DOHH2 (cell line): ENCODE results near the gene RABGAP1L.

Experiments used
- H3F3A ChIP-seq: fragments of 200-600 bp; sonication (generic), shearing (Covaris generic); 2 replicates; pipeline ENCODE4 v1.6.0; 2016; ENCODE audit warnings: antibody characterized with exemption, mild to moderate bottlenecking; ENCODE audit not compliant: control insufficient read depth, insufficient read depth
- H3K27ac ChIP-seq: fragments of 200-600 bp; sonication (generic); 2 replicates; pipeline ENCODE4 v1.5.1; 2014; ENCODE audit warnings: low read depth, mild to moderate bottlenecking, low read length, moderate library complexity
- H3K27me3 ChIP-seq: fragments of 200-600 bp; sonication (generic); 2 replicates; pipeline ENCODE4 v1.6.1; 2014; ENCODE audit warnings: mild to moderate bottlenecking, low read length, mixed read lengths; ENCODE audit not compliant: control insufficient read depth
- H3K36me3 ChIP-seq: fragments of 200-600 bp; sonication (generic); 2 replicates; pipeline ENCODE4 v1.6.1; 2014; ENCODE audit warnings: mild to moderate bottlenecking, low read length, moderate library complexity, mixed read lengths; ENCODE audit not compliant: control insufficient read depth
- H3K4me1 ChIP-seq: fragments of 200-600 bp; sonication (generic); 2 replicates; pipeline ENCODE4 v1.6.1; 2014; ENCODE audit warnings: mild to moderate bottlenecking, low read length, mixed read lengths; ENCODE audit not compliant: control insufficient read depth
- H3K4me2 ChIP-seq: fragments of 200-600 bp; sonication (generic); 2 replicates; pipeline ENCODE4 v1.6.0; 2014; ENCODE audit warnings: mild to moderate bottlenecking, low read length, moderate library complexity
- H3K4me3 ChIP-seq: fragments of 200-600 bp; sonication (generic); 2 replicates; pipeline ENCODE4 v1.5.1; 2014; ENCODE audit warnings: mild to moderate bottlenecking, low read length, mixed read lengths
- H3K79me2 ChIP-seq: fragments of 200-600 bp; sonication (generic); 2 replicates; pipeline ENCODE4 v1.6.1; 2014; ENCODE audit warnings: mild to moderate bottlenecking, low read length, mixed read lengths; ENCODE audit not compliant: control insufficient read depth
- H3K9me2 ChIP-seq: fragments of 200-600 bp; sonication (generic); replicated peaks from 2 replicates; pipeline ENCODE4 v1.6.1; 2014; ENCODE audit warnings: mild to moderate bottlenecking, low read length, mixed read lengths; ENCODE audit not compliant: control insufficient read depth
- H3K9me3 ChIP-seq: fragments of 200-600 bp; sonication (generic); 2 replicates; pipeline ENCODE4 v1.6.1; 2014; ENCODE audit warnings: antibody characterized with exemption, low read length, mixed read lengths; ENCODE audit not compliant: control insufficient read depth, insufficient read depth
- H4K20me1 ChIP-seq: fragments of 200-600 bp; sonication (generic); 2 replicates; pipeline ENCODE4 v1.6.0; 2014; ENCODE audit warnings: low read depth, mild to moderate bottlenecking, antibody characterized with exemption, low read length, moderate library complexity; ENCODE audit not compliant: control insufficient read depth, insufficient read depth
- CTCF ChIP-seq: fragments of 200-600 bp; sonication (generic); IDR thresholded peaks from one replicate; pipeline ENCODE4 v1.5.1; 2014; ENCODE audit warnings: antibody characterized with exemption, mild to moderate bottlenecking, low read depth, low read length; ENCODE audit not compliant: poor library complexity, severe bottlenecking
- EZH2phosphoT487 ChIP-seq: fragments of 200-600 bp; sonication (generic); IDR thresholded peaks from 2 replicates; pipeline ENCODE4 v1.6.1; 2017; ENCODE audit warnings: borderline replicate concordance, mild to moderate bottlenecking, antibody characterized with exemption, low read length, moderate library complexity, mixed read lengths

RABGAP1L gene

DNA sequence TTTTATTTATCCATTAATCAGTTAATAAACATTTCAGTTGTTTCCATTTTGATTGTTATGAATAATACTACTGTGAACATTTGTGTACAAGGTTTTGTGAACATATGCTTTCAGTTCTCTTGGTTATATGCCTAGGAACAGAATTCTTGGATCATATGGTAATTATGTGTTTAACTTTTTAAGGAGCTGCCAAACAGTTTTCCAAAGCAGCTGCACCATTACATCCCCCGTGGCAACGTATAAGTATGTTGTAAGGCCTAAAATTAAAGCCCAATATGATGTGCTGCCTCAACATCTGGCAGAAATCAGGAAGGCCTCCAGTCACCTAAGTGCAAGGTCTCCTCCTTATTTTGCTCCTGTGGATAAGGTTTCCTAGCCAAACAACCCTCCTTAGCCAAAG is 604.9 kb downstream of the RABGAP1L start:
- no peaks in the 10 kb centered on the region for H3K79me2 ChIP-seq
- H3K9me2 ChIP-seq = no peaks in the 10 kb centered on the region
- no peaks in the 10 kb centered on the region for H4K20me1 ChIP-seq
- peaks cover 6% of the 10 kb centered on the region for H3F3A ChIP-seq
- no peak overlapping the region for H3K4me2 ChIP-seq
- no peaks in the 10 kb centered on the region; the same call in 1 of the 2 replicates for H3K36me3 ChIP-seq
- H3K27ac ChIP-seq = no peak overlapping the region
- TF ChIP-seq CTCF = no peak
- TF ChIP-seq EZH2phosphoT487 = no peak
- no peak overlapping the region for H3K4me3 ChIP-seq
- no peaks in the 10 kb centered on the region for H3K27me3 ChIP-seq
- H3K4me1 ChIP-seq = peaks cover 35% of the 10 kb centered on the region
- no peaks in the 10 kb centered on the region for H3K9me3 ChIP-seq

GRCh38 chr1:174766727-174767126 is 607.4 kb downstream of the RABGAP1L start:
- H3K27me3 ChIP-seq = no peaks in the 10 kb centered on the region
- H4K20me1 ChIP-seq = no peaks in the 10 kb centered on the region
- peak overlapping the region; percentile 17; the same call in 1 of the 2 replicates for H3K4me2 ChIP-seq
- H3K9me2 ChIP-seq = no peaks in the 10 kb centered on the region
- H3K27ac ChIP-seq = no peak overlapping the region
- H3K79me2 ChIP-seq = no peaks in the 10 kb centered on the region
- TF ChIP-seq EZH2phosphoT487 (no peak), CTCF (no peak)
- peaks cover 46% of the 10 kb centered on the region for H3K4me1 ChIP-seq
- H3K4me3 ChIP-seq = no peak overlapping the region
- H3F3A ChIP-seq = peaks cover 6% of the 10 kb centered on the region
- H3K9me3 ChIP-seq = no peaks in the 10 kb centered on the region
- no peaks in the 10 kb centered on the region; the same call in 1 of the 2 replicates for H3K36me3 ChIP-seq

DNA sequence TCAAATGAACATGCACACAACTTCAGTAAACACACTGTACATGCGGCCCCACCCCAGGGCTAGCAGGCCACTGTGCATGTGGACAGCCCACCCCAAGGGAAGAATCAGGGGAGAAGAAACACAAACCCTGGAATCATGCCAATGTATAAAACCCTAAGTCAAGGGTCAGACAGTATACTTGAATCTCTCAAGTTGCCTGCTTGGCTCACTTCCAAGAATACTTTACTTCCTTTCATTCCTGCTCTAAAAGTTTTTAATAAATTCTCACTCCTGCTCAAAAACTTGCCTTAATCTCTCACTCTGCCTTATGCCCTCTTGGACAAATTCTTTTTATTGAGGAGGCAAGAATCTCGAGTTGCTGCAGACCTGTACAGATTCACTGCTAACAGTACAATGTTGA is 609.2 kb downstream of the RABGAP1L start:
- Histone ChIP-seq H3K79me2 (no peaks in the 10 kb centered on the region), H3K9me2 (no peaks in the 10 kb centered on the region), H3K4me1 (peaks cover 46% of the 10 kb centered on the region), H3K4me3 (no peak overlapping the region), H3F3A (peaks cover 6% of the 10 kb centered on the region), H3K27me3 (no peaks in the 10 kb centered on the region), H3K9me3 (no peaks in the 10 kb centered on the region), H3K36me3 (no peaks in the 10 kb centered on the region; the same call in 1 of the 2 replicates), H3K27ac (peak overlapping the region; percentile 38), H3K4me2 (peak overlapping the region; percentile 35), H4K20me1 (no peaks in the 10 kb centered on the region)
- TF ChIP-seq CTCF (no peak), EZH2phosphoT487 (no peak)
